Stimulated activated CD4-positive, alpha-beta T cell treated with anti-CD3 and anti-CD28 coated beads, Interleukin-4, amount 100 ng/mL, for 24 hours (primary cell): ENCODE results near the gene OPA1.
"Not testable (repeated sequence)": the region's sequence is repeated elsewhere in the genome, so short reads cannot be mapped to it uniquely, and the experiment has no call there.

Experiments
- DNase-seq: peaks from one replicate; pipeline ENCODE4 v3.0.0-alpha.2; 2020

OPA1 gene

DNA sequence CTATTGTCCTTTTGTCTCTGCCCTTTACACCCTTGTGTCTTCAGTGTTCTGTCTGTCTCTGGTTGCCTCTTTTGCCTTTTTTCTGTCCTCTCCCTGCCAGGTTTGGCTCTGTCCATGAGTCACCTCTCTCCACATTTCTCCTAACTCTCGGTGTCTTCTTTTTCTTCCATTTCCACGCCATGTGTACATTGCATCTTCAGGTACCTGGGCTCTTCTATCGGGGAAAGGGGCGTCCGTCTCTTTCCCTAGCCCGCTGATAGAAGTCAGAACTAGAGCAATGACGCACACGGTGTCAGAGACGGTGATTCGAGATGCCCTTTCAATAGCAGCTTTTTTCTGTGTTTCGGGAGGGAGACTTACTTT, 641 bp downstream of the OPA1 start:
- peak; percentile 53 for DNase-seq

DNA sequence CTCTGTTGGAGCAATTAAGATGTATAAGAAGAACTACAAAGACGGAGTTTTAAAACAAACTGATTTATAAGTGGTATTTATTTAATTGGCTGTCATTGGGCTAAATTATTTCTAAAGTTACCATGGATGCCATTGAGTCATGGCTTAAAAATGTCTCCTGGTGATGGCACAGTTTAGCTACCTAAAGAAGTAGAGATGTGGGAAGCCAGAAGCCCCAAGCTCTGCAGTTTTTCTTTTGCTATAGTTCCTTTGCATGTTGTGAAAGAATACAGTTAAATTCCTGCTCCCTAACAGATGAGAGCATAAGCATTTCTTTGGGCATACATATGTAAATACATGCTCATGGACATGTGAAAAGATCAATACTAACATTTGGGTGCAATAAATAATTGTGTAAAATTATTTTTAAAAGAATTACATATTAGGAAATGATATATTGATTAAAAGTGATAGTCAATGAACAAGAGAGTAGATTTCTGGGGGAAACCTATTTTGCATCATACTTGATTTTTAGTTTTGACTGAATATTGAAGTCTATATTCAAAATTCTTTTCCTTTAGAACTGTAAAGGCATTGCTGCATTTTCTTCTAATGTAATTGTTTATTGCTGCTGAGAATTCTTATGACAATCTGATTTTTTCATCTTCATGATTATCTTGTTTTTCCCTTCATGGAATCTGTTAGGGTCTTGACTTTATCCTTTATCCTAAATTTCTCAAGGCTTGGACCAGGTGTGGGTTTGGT, 2.1 kb downstream of the OPA1 start:
- no peak for DNase-seq

- DNase-seq, result no peak
Observed at GRCh38 chr3:193595939-193596487, 3.0 kb downstream of the OPA1 start.

GRCh38 chr3:193598202-193598601, 5.2 kb downstream of the OPA1 start:
- no peak for DNase-seq

- no peak for DNase-seq
Observed at GRCh38 chr3:193599393-193599792, 6.4 kb downstream of the OPA1 start.

DNA sequence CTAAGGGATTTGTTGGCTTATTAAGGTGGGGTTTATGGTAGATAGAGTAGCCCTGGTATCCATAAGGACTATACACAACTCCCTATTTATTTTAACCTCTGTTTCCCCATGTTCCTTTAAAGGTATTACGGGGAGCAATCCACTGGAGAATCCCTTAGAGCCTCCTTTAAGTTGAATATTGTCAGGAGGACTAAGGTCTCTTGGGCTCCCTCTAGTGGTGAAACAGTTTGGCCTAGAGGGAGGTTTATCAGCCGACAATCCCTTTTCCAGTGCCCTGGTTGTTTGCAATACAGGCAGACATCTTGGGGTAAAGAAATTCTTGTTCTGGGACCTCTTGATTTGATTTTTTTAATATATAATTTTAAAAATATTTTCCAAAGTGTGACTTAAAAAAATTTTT, 12.9 kb downstream of the OPA1 start:
- peak; percentile 69 for DNase-seq

- DNase-seq, result not testable (repeated sequence)
Observed at GRCh38 chr3:193606892-193607291, 13.9 kb downstream of the OPA1 start.

GRCh38 chr3:193610516-193610915, 17.5 kb downstream of the OPA1 start:
- not testable (repeated sequence) for DNase-seq

- DNase-seq, result no peak
Observed at GRCh38 chr3:193614430-193614829, 21.4 kb downstream of the OPA1 start.

GRCh38 chr3:193617628-193618027, 24.6 kb downstream of the OPA1 start:
- no peak for DNase-seq

- no peak for DNase-seq
Observed at GRCh38 chr3:193620057-193620456, 27.0 kb downstream of the OPA1 start.

GRCh38 chr3:193620650-193621049, 27.6 kb downstream of the OPA1 start:
- DNase-seq, result no peak

- no peak for DNase-seq
Observed at GRCh38 chr3:193621127-193621526, 28.1 kb downstream of the OPA1 start.

DNA sequence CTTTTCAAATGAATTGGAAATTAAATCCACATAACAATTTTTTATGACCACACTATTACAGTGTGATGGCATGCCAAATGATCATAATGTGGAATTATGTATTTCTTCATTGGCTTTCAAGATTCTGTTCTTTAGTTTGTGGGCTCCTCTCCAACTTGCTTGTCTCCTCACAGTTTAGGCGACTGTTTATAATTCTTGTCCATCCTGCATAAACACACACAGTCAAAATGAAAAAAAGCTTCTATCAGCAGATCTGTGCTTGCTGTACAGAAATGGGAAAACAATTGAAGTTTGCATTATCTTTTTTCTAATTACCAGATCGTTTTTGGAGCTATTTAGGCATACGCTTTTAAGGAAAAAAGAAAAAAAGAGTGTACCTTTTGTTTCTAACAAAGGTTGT, 37.0 kb downstream of the OPA1 start:
- no peak for DNase-seq

DNA sequence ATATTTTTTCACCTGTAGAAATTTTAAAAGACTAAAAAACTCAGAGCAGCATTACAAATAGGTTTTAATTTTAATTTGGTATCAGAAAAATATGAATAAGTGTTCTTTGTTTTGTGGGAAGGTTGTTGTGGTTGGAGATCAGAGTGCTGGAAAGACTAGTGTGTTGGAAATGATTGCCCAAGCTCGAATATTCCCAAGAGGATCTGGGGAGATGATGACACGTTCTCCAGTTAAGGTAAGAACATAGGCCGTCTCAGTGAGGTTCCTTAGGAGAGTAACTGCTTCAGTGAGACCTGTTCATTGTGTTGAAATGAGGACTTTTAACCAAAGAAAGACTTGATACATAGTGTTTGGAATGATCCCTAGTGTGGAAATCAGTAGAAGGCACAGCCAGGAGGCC, 44.8 kb downstream of the OPA1 start:
- DNase-seq, result no peak

DNA sequence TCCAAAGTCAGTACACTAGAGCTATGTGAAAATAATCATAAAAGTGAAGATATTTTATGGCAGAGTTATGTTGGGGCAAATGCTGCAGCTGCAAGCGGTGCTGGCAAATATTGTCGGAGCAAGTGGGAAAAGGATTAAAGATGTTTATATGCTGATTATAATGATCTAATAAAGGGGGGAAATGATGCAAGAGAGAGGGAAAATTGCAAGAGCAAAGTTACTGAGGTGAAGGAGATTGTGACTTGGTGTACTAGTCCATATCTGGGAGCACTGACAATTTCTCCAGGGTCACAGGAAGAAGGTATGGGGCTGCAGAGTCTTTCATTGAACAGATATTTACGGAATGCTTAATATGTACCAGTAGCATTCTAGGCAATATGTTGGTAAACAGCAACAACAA, 45.8 kb downstream of the OPA1 start:
- DNase-seq, result no peak

- DNase-seq, result no peak
Observed at GRCh38 chr3:193640165-193640715, 47.2 kb downstream of the OPA1 start.

DNA sequence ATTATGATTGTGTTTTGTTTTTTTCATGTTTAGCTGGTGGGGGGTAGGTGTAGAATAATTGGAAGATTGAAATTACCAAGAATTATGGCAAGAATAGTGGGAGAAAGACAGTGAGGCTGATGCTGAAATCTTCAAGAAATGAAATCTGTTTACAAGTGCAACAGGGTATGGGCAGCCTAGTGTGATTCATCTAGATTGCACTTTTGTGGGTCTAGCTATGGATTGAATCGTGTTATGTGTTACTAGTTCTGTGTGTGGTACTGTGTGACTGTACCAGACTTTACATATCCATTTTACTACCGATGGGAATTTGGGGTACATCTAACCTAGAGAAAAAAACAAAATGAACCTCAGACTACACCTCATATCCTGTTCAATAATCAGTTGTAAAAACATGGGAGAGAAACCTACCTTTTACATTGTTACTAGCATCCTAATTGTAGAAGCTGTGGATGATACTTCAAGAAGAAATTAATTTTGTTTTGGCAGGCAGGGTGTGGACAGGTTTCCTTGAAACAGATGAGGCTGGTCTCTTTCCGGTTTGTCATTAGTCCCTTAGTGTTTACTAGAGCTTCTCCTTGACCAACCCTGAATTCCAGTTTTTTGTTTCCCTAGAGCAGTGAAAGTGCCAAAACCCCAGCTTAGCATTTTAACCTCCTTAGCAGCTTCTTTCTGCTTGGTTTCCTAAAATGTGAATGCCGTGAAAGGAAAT, 47.9 kb downstream of the OPA1 start:
- DNase-seq, result no peak

DNA sequence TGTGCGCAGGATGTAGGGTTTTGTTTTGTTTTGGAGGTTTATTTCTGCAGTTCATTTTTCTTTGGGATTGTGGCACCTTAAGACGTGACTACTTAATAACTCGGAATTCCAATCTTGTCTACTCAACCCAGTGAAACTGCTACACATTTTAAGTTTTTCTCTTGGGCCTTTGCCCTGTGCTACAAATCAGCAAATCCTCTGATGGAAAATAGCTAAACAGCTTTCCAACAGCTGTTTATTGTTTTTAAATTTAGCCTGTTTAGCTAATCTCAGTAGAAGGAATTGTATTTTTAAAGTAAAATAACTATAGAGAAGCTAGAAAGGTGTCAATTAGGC, 48.4 kb downstream of the OPA1 start:
- DNase-seq, result no peak

GRCh38 chr3:193645806-193646205, 52.8 kb downstream of the OPA1 start:
- no peak for DNase-seq

- DNase-seq, result no peak
Observed at GRCh38 chr3:193648542-193649076, 55.6 kb downstream of the OPA1 start.

DNA sequence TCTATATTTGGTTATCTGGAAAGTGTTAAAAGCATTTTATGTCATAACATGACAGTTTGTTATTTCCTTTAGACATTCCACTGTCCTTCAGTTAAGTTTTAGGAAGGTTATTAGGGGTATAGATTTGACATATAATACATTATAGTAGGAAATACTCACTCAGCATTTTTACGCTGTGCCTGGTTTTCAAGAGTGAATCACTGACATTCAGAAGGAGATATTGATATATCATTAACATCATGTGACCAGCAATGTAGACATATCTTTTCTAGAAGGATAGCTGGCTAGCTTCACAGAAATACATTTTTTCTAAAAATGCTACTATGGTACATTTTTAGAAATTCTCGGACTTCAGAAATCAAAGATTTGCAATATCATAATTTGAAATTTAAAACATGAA, 57.6 kb downstream of the OPA1 start:
- no peak for DNase-seq

- DNase-seq, result no peak
Observed at GRCh38 chr3:193655831-193656433, 62.9 kb downstream of the OPA1 start.

DNA sequence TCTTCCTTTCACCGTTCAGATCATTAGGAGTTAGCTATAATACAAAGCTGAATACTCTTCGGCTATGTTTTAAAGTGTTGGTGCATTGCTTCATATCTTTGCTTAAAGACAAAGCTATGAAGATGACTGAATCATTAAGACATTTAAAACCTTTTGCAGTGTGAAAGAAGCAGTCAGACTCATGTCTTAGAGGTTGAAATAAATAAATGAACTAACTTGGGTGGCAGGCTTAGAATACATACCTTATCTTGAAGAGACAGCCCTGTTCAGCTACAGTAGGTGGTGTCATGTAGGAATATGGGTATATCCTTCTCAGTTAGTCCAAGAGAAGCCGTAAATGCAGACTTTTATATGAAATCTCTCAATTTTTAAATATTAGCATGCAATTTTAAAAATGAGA, 63.4 kb downstream of the OPA1 start:
- no peak for DNase-seq
